ENCODE results near the gene GPR158. TPM values are rescaled to one million over a fixed set of nuclear protein-coding genes. Genes with fewer than 3 reads are reported as not detected.
"Not testable (repeated sequence)": the region's sequence is repeated elsewhere in the genome, so short reads cannot be mapped to it uniquely, and the experiment has no call there.

The GPR158 gene
- total RNA-seq, 2 donors from 2014 or later: 0.09 to 0.29 TPM

GRCh38 chr10:25328361-25328760 lies 153.6 kb downstream of the GPR158 start:
- H3K4me3 ChIP-seq (ENCODE audit: low read length): no peak overlapping the region
- H3K36me3 ChIP-seq (ENCODE audit: control insufficient read depth, insufficient read depth, low read length): no peaks in the 10 kb centered on the region
- H3K27me3 ChIP-seq (ENCODE audit: control insufficient read depth, insufficient read depth, low read length, poor library complexity, severe bottlenecking): no peaks in the 10 kb centered on the region
- H3K9me3 Mint-ChIP-seq: no peaks in the 10 kb centered on the region
- no peaks in the 10 kb centered on the region for H3K4me1 ChIP-seq (ENCODE audit: control insufficient read depth, insufficient read depth, low read length)
- no peak overlapping the region for H3K9ac ChIP-seq (ENCODE audit: extremely low read depth, low read length, poor library complexity, severe bottlenecking)
- H3K36me3 Mint-ChIP-seq (ENCODE audit: low read depth): no peaks in the 10 kb centered on the region
- H3K4me1 Mint-ChIP-seq: no peaks in the 10 kb centered on the region
- no peak overlapping the region for H3K27ac Mint-ChIP-seq
- no peaks in the 10 kb centered on the region for H3K9me3 ChIP-seq (ENCODE audit: control insufficient read depth, low read length)
- TF ChIP-seq CTCF (conservative IDR thresholded peaks at IDR 0.05): no peak
- no peak for DNase-seq
- WGBS, 2 experiments (ENCODE audit: insufficient coverage in 1 of 2, insufficient read length in 1 of 2): 91 to 100% methylated on average over 1 to 3 of the region's 3 CpGs
- no peaks in the 10 kb centered on the region for H3K27me3 Mint-ChIP-seq (ENCODE audit: insufficient read depth)
- no peak overlapping the region for H3K27ac ChIP-seq (ENCODE audit: low read depth, low read length)
- no peak overlapping the region for H3K4me3 Mint-ChIP-seq

- not testable (repeated sequence) for H3K4me1 ChIP-seq (ENCODE audit: control insufficient read depth, insufficient read depth, low read length); H3K4me3 ChIP-seq (ENCODE audit: low read length); H3K36me3 ChIP-seq (ENCODE audit: control insufficient read depth, insufficient read depth, low read length); H3K9me3 ChIP-seq (ENCODE audit: control insufficient read depth, low read length); DNase-seq; H3K4me3 Mint-ChIP-seq; H3K27ac ChIP-seq (ENCODE audit: low read depth, low read length); H3K4me1 Mint-ChIP-seq; H3K9ac ChIP-seq (ENCODE audit: extremely low read depth, low read length, poor library complexity, severe bottlenecking); H3K27me3 Mint-ChIP-seq (ENCODE audit: insufficient read depth); H3K9me3 Mint-ChIP-seq; H3K27ac Mint-ChIP-seq; H3K36me3 Mint-ChIP-seq (ENCODE audit: low read depth); H3K27me3 ChIP-seq (ENCODE audit: control insufficient read depth, insufficient read depth, low read length, poor library complexity, severe bottlenecking)
- WGBS, 2 experiments (ENCODE audit: insufficient coverage in 1 of 2, insufficient read length in 1 of 2): 97% methylated on average over 5 of the region's 5 CpGs; no CpG with 5 or more reads in 1 of the 2 experiments
Observed at GRCh38 chr10:25329587-25329986, 154.8 kb downstream of the GPR158 start.

DNA sequence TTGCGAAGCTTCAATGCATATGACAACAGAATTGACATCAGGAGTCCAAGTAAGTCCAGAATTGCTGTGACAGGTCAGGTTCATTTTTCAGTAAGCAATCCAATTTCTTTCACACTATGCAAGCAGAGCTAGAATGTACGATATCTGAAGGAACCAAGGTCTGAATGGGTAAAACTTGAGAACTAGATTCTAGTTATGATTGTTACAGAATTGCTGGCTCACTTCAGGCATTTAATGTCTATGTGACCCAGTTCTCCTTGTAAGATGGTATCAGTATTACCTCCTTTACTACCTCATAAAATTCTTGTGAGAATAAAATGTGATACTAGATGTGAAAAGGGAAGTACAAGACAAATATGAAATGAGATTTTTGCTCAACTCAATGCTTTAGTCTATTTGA lies 159.6 kb downstream of the GPR158 start:
- Mint-ChIP-seq H3K36me3 (ENCODE audit: low read depth) (no peaks in the 10 kb centered on the region), H3K27ac (no peak overlapping the region), H3K4me1 (no peaks in the 10 kb centered on the region), H3K4me3 (no peak overlapping the region), H3K27me3 (ENCODE audit: insufficient read depth) (no peaks in the 10 kb centered on the region), H3K9me3 (no peaks in the 10 kb centered on the region)
- no peak overlapping the region for H3K27ac ChIP-seq (ENCODE audit: low read depth, low read length)
- no peak for TF ChIP-seq CTCF (conservative IDR thresholded peaks at IDR 0.05)
- H3K27me3 ChIP-seq (ENCODE audit: control insufficient read depth, insufficient read depth, low read length, poor library complexity, severe bottlenecking): no peaks in the 10 kb centered on the region
- no peak overlapping the region for H3K4me3 ChIP-seq (ENCODE audit: low read length)
- H3K4me1 ChIP-seq (ENCODE audit: control insufficient read depth, insufficient read depth, low read length): no peaks in the 10 kb centered on the region
- no peaks in the 10 kb centered on the region for H3K36me3 ChIP-seq (ENCODE audit: control insufficient read depth, insufficient read depth, low read length)
- H3K9ac ChIP-seq (ENCODE audit: extremely low read depth, low read length, poor library complexity, severe bottlenecking): no peak overlapping the region
- no peaks in the 10 kb centered on the region for H3K9me3 ChIP-seq (ENCODE audit: control insufficient read depth, low read length)
- 88 to 92% methylated on average over 2 of the region's 2 CpGs for WGBS, 2 experiments (ENCODE audit: insufficient coverage in 1 of 2, insufficient read length in 1 of 2)
- no peak for DNase-seq

- no peaks in the 10 kb centered on the region for H3K27me3 ChIP-seq (ENCODE audit: control insufficient read depth, insufficient read depth, low read length, poor library complexity, severe bottlenecking)
- no peak overlapping the region for H3K9ac ChIP-seq (ENCODE audit: extremely low read depth, low read length, poor library complexity, severe bottlenecking)
- no peaks in the 10 kb centered on the region for H3K36me3 ChIP-seq (ENCODE audit: control insufficient read depth, insufficient read depth, low read length)
- TF ChIP-seq CTCF (conservative IDR thresholded peaks at IDR 0.05): no peak
- Mint-ChIP-seq H3K4me3 (no peak overlapping the region), H3K9me3 (no peaks in the 10 kb centered on the region), H3K36me3 (ENCODE audit: low read depth) (no peaks in the 10 kb centered on the region), H3K27me3 (ENCODE audit: insufficient read depth) (no peaks in the 10 kb centered on the region), H3K27ac (no peak overlapping the region), H3K4me1 (no peaks in the 10 kb centered on the region)
- H3K4me3 ChIP-seq (ENCODE audit: low read length): no peak overlapping the region
- no peak for DNase-seq
- no peaks in the 10 kb centered on the region for H3K9me3 ChIP-seq (ENCODE audit: control insufficient read depth, low read length)
- H3K27ac ChIP-seq (ENCODE audit: low read depth, low read length): no peak overlapping the region
- H3K4me1 ChIP-seq (ENCODE audit: control insufficient read depth, insufficient read depth, low read length): no peaks in the 10 kb centered on the region
Observed at GRCh38 chr10:25336330-25336729, 161.5 kb downstream of the GPR158 start.
